Fibroblast of skin of left quadriceps (primary cell): ENCODE data around the gene F13A1.

Experiments
- DNase-seq, 2 experiments: peaks; one replicate each; pipeline ENCODE4 v3.0.0-alpha.2; 2013; ENCODE audit warnings: low read depth in 2 of 2

The F13A1 gene

GRCh38 chr6:6244624-6245023 is 75.8 kb downstream of the F13A1 start:
- no peak for DNase-seq

GRCh38 chr6:6243846-6244245 is 76.6 kb downstream of the F13A1 start:
- no peak for DNase-seq

GRCh38 chr6:6239598-6240581 is 80.6 kb downstream of the F13A1 start:
- DNase-seq, result no peak

GRCh38 chr6:6236730-6237469 is 83.6 kb downstream of the F13A1 start:
- no peak for DNase-seq

- no peak for DNase-seq
Observed at GRCh38 chr6:6235786-6236185, 84.7 kb downstream of the F13A1 start.

GRCh38 chr6:6234963-6235362 is 85.5 kb downstream of the F13A1 start:
- DNase-seq, result no peak

GRCh38 chr6:6230286-6230685 is 90.2 kb downstream of the F13A1 start:
- DNase-seq, result no peak

GRCh38 chr6:6227896-6228295 is 92.6 kb downstream of the F13A1 start:
- DNase-seq, result no peak

GRCh38 chr6:6225885-6226529 is 94.5 kb downstream of the F13A1 start:
- no peak for DNase-seq

GRCh38 chr6:6224933-6225486 is 95.5 kb downstream of the F13A1 start:
- DNase-seq, result no peak

GRCh38 chr6:6221787-6222535 is 98.5 kb downstream of the F13A1 start:
- DNase-seq, result no peak

GRCh38 chr6:6220718-6221117 is 99.7 kb downstream of the F13A1 start:
- DNase-seq, result no peak

GRCh38 chr6:6219716-6220115 is 100.7 kb downstream of the F13A1 start:
- no peak for DNase-seq

- DNase-seq, result peak in 1 of 2 experiments; percentile 12
Observed at GRCh38 chr6:6218759-6219085, 101.7 kb downstream of the F13A1 start.

- no peak for DNase-seq
Observed at GRCh38 chr6:6217855-6218758, 102.4 kb downstream of the F13A1 start.

GRCh38 chr6:6210994-6211393 is 109.5 kb downstream of the F13A1 start:
- no peak for DNase-seq

- no peak for DNase-seq
Observed at GRCh38 chr6:6202886-6203285, 117.6 kb downstream of the F13A1 start.

GRCh38 chr6:6201200-6201599 is 119.3 kb downstream of the F13A1 start:
- DNase-seq, result no peak

GRCh38 chr6:6199678-6200077 is 120.8 kb downstream of the F13A1 start:
- no peak for DNase-seq

- DNase-seq, result no peak
Observed at GRCh38 chr6:6196762-6197161, 123.7 kb downstream of the F13A1 start.
